Hematopoietic multipotent progenitor cell (in vitro differentiated cells): ENCODE data around the gene KLK13. TPM values are rescaled to one million over a fixed set of nuclear protein-coding genes. Genes with fewer than 3 reads are reported as not detected.

ENCODE experiments used
- DNase-seq, 3 donors: peaks; one replicate each; pipeline ENCODE4 v3.0.0-alpha.2; 2011 to 2015; ENCODE audit warnings: low read depth in 2 of 3, low spot score in 2 of 3
- total RNA-seq: library from RNA; depleted of rRNA; stranded (reverse); fragments of >200 nt; gene quantifications from one replicate; pipeline ENCODE4 v1.2.3, GENCODE V29; 2012

The KLK13 gene
- total RNA-seq, 1 donor = not detected

GRCh38 chr19:51025401-51025800 lies 39.5 kb downstream of the KLK13 start:
- DNase-seq = no peak

- no peak for DNase-seq
Observed at GRCh38 chr19:51024924-51025323, 40.0 kb downstream of the KLK13 start.

GRCh38 chr19:51023946-51024345 lies 40.9 kb downstream of the KLK13 start:
- no peak for DNase-seq

GRCh38 chr19:51022526-51022925 lies 42.4 kb downstream of the KLK13 start:
- DNase-seq = no peak

GRCh38 chr19:51020988-51021651 lies 43.8 kb downstream of the KLK13 start:
- DNase-seq = peak in 2 of 3 donors; percentile 39 to 73

- no peak for DNase-seq
Observed at GRCh38 chr19:51019544-51019925, 45.4 kb downstream of the KLK13 start, which contains the start of gene KLK10. Gene KLK10 (minus strand): TSS chr19:51019709. CDS start chr19:51019130, 579 bp downstream.

- peak in 1 of 3 donors; percentile 36 for DNase-seq
Observed at GRCh38 chr19:51018745-51019543, 45.9 kb downstream of the KLK13 start.

- peak in 2 of 3 donors; percentile 58 to 63 for DNase-seq
Observed at GRCh38 chr19:51016798-51017683, 47.9 kb downstream of the KLK13 start.

- DNase-seq = no peak
Observed at GRCh38 chr19:51015691-51016267, 49.1 kb downstream of the KLK13 start.

- DNase-seq = no peak
Observed at GRCh38 chr19:51014242-51014641, 50.6 kb downstream of the KLK13 start.

- DNase-seq = no peak
Observed at GRCh38 chr19:51012661-51013190, 52.2 kb downstream of the KLK13 start.

GRCh38 chr19:51010066-51010795 lies 54.7 kb downstream of the KLK13 start:
- DNase-seq = no peak

- DNase-seq = no peak
Observed at GRCh38 chr19:51009061-51009891, 55.6 kb downstream of the KLK13 start.

GRCh38 chr19:51007488-51007887 lies 57.4 kb downstream of the KLK13 start:
- DNase-seq = no peak

- DNase-seq = no peak
Observed at GRCh38 chr19:51006406-51006805, 58.5 kb downstream of the KLK13 start.
